Endothelial cell of umbilical vein (primary cell): ENCODE data around the gene MCM3AP. TPM values are rescaled to one million over a fixed set of nuclear protein-coding genes. Genes with fewer than 3 reads are reported as not detected.

Experiments
- BruUV-seq: library from RNA; stranded (reverse); fragments of 400-500 nt; replicated peaks from 2 replicates; lab custom pipeline; 2021; lab: Mats Ljungman, UMichigan
- CTCF ChIA-PET: fragments of 300-600, 350-600 bp; sonication (Branson Sonifier 250); formaldehyde crosslinking; loops from one replicate; lab custom pipeline; 2021; ENCODE audit warnings: antibody characterized with exemption, inconsistent platforms; lab: Charles Lee
- POLR2A ChIA-PET: fragments of 300-600, 350-600 bp; sonication (Branson Sonifier 250); formaldehyde crosslinking; loops from one replicate; lab custom pipeline; 2021; ENCODE audit warnings: antibody characterized with exemption, inconsistent platforms; lab: Charles Lee
- DNase-seq: peaks from one replicate; pipeline ENCODE4 v3.0.0-alpha.2; 2011; ENCODE audit warnings: low read depth, low spot score
- FAIRE-seq: peaks from 2 replicates; lab custom pipeline; 2011; peaks lifted over from hg19 to GRCh38; lab: Jason Lieb, UNC
- H2AFZ ChIP-seq: 2 replicates; pipeline ENCODE4 v1.6.0; 2012; ENCODE audit warnings: low read depth, low read length, control low read depth, inconsistent platforms
- H3K27ac ChIP-seq: 2 replicates; pipeline ENCODE4 v1.5.1; 2011; ENCODE audit warnings: low read depth, mild to moderate bottlenecking, control low read depth, low read length, moderate library complexity; ENCODE audit not compliant: insufficient read depth
- H3K27me3 ChIP-seq, 2 experiments: 2 replicates each; pipeline versions ENCODE4 v1.6.0 to v1.6.1; 2011; ENCODE audit warnings: low read length in 2 of 2, mixed read lengths in 1 of 2; ENCODE audit not compliant: control insufficient read depth in 2 of 2, insufficient read depth in 2 of 2
- H3K36me3 ChIP-seq, 2 experiments: 2 replicates in 1 of 2; 3 replicates in 1 of 2; pipeline ENCODE4 v1.5.1; 2011; ENCODE audit warnings: low read length in 2 of 2, mild to moderate bottlenecking in 1 of 2, moderate library complexity in 1 of 2; ENCODE audit not compliant: control insufficient read depth in 2 of 2, insufficient read depth in 2 of 2; ENCODE audit errors: extremely low read depth in 1 of 2
- H3K4me1 ChIP-seq: 3 replicates; pipeline ENCODE4 v1.5.1; 2011; ENCODE audit warnings: mild to moderate bottlenecking, low read length; ENCODE audit not compliant: control insufficient read depth, insufficient read depth; ENCODE audit errors: extremely low read depth
- H3K4me2 ChIP-seq: 2 replicates; pipeline ENCODE4 v1.6.1; 2011; ENCODE audit warnings: low read length, control low read depth, mixed read lengths; ENCODE audit not compliant: insufficient read depth
- H3K4me3 ChIP-seq, 3 experiments: fragments of 200-600 bp in 1 of 3; sonication (generic), shearing (Covaris generic) in 1 of 3; replicated peaks in 1 of 3; 2 replicates each; pipeline ENCODE4 v1.5.1; 2011 to 2016; ENCODE audit warnings: control low read depth in 3 of 3, low read length in 3 of 3, mild to moderate bottlenecking in 2 of 3, inconsistent platforms in 1 of 3, low read depth in 1 of 3, moderate library complexity in 1 of 3; ENCODE audit not compliant: insufficient read depth in 1 of 3
- H3K79me2 ChIP-seq: 2 replicates; pipeline ENCODE4 v1.6.0; 2012; ENCODE audit warnings: low read length, inconsistent platforms; ENCODE audit not compliant: control insufficient read depth, insufficient read depth
- H3K9ac ChIP-seq: replicated peaks from 2 replicates; pipeline ENCODE3; 2011; ENCODE audit warnings: low read length, control low read depth; ENCODE audit not compliant: insufficient read depth; ENCODE audit errors: extremely low read depth
- H3K9me1 ChIP-seq: replicated peaks from 3 replicates; pipeline ENCODE4 v1.6.0; 2011; ENCODE audit warnings: mild to moderate bottlenecking, low read length; ENCODE audit not compliant: control insufficient read depth, insufficient read depth; ENCODE audit errors: extremely low read depth
- H3K9me3 ChIP-seq: replicated peaks from 2 replicates; pipeline ENCODE4 v1.5.1; 2012; ENCODE audit warnings: low read length, inconsistent platforms; ENCODE audit not compliant: control insufficient read depth, insufficient read depth
- H4K20me1 ChIP-seq: replicated peaks from 2 replicates; pipeline ENCODE3; 2011; ENCODE audit warnings: mild to moderate bottlenecking, low read length; ENCODE audit not compliant: control insufficient read depth, insufficient read depth; ENCODE audit errors: extremely low read depth
- CTCF ChIP-seq, 2 donors: IDR thresholded peaks; 1 replicate in 1 of 2; 2 replicates in 1 of 2; pipeline ENCODE4 v1.5.1; 2011; ENCODE audit warnings: low read length in 2 of 2, mild to moderate bottlenecking in 2 of 2, moderate library complexity in 2 of 2, control low read depth in 1 of 2, inconsistent platforms in 1 of 2, low read depth in 1 of 2; ENCODE audit not compliant: insufficient read depth in 1 of 2; ENCODE audit errors: extremely low read depth in 1 of 2
- POLR2AphosphoS5 ChIP-seq: IDR thresholded peaks from 2 replicates; pipeline ENCODE4 v1.6.1; 2012; ENCODE audit warnings: low read depth, mild to moderate bottlenecking, control low read depth, low read length, moderate library complexity; ENCODE audit not compliant: insufficient read depth
- dilution Hi-C: fragments of 300-500 bp; cut with MboI; formaldehyde crosslinking; loops from one replicate; pipeline ENCODE4 v1.15.0; 2019; ENCODE audit warnings: low sequenced_read_pairs; ENCODE audit not compliant: extremely low pct_ligation_motif_present
- intact Hi-C: fragments of 100-400 bp; cut with micrococcal nuclease; formaldehyde crosslinking; loops from one replicate; pipeline ENCODE4 v1.10.0; 2022
- polyA plus RNA-seq, 4 experiments: library from polyadenylated mRNA; depleted of rRNA in 3 of 4; stranded (reverse) in 3 of 4; unstranded in 1 of 4; fragments of >200 nt; gene quantifications; 2 replicates each; pipeline versions ENCODE4 v1.2.1 to v1.2.3, GENCODE V29; 2011 to 2012; ENCODE audit warnings: missing spikeins in 1 of 4
- total RNA-seq: library from RNA; stranded (reverse); gene quantifications from 2 replicates; pipeline ENCODE4 v1.2.3, GENCODE V29; 2021

Gene MCM3AP
- total and polyA plus RNA-seq, 2 donors (not counting 3 experiments of a cell fraction or from before 2014, with no cell fraction given) = 37.9 to 115 TPM

GRCh38 chr21:46229133-46229922 lies 56.1 kb downstream of the MCM3AP start:
- Histone ChIP-seq H3K4me1 (peaks cover 22% of the 10 kb centered on the region), H3K9me1 (no peaks in the 10 kb centered on the region), H3K79me2 (peaks cover 35% of the 10 kb centered on the region), H4K20me1 (no peaks in the 10 kb centered on the region), H3K4me2 (peak overlapping the region; percentile 56), H3K27ac (no peak overlapping the region), H3K36me3 (peaks cover 4 to 7% of the 10 kb centered on the region in 2 experiments), H3K27me3 (no peaks in the 10 kb centered on the region), H3K9ac (peak overlapping the region; percentile 49), H3K4me3 (peak overlapping the region; percentile 41 to 65 (median 56)), H2AFZ (peak overlapping the region; percentile 84), H3K9me3 (no peaks in the 10 kb centered on the region)
- intact Hi-C loops (loop anchor here (2.0 to 5.0 kb wide), 4 partner anchors 55 to 257 kb away; partner anchors contain the start of genes MCM3AP and PCNT), dilution Hi-C loops (no loop called here)
- POLR2A ChIA-PET = no interaction called here
- DNase-seq (peak; percentile 51), FAIRE-seq (peak; percentile 42)
- CTCF ChIA-PET = interaction anchor here (0.8 to 2.2 kb wide), 3 partner anchors 76 to 86 kb away, joined by 3 to 12 read pairs (median 7); no protein-coding TSS in a partner anchor
- TF ChIP-seq POLR2AphosphoS5 = no peak
- peak; percentile 23 to 69 for TF ChIP-seq CTCF (IDR thresholded peaks at IDR 0.05; ENCODE audit: extremely low read depth in 1 of 2, insufficient read depth in 1 of 2, low read depth in 1 of 2, low read length in 2 of 2)
- BruUV-seq = no TSS peak
